ENCODE results near the gene RXRG. TPM values are rescaled to one million over a fixed set of nuclear protein-coding genes. Genes with fewer than 3 reads are reported as not detected.

Gene RXRG
- total RNA-seq, 1 donor from 2014 or later = 1.0 TPM

DNA sequence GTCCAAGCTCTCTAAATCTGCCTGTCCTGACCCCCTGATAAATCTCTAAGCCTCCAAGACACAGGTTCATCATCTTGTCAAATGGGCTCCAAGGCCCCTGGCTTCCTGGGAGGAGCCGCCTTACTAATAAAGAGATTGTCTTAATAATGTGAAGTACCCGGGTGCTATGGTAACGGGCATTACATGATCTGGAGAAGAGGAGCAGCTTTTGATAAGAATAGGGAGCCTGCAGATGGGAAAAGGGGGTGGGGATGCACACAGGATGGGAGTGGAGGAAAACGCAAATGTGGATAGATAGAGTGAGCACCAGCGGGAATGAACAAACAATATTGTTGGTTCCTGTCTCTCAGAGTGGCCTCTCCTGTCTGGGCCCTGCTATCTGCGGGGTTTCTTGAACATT lies 11.9 kb upstream of the RXRG start:
- Mint-ChIP-seq H3K27me3 (ENCODE audit: low read depth) (peaks cover under 1% of the 10 kb centered on the region), H3K27ac (peak overlapping the region; percentile 68), H3K4me3 (no peak overlapping the region), H3K36me3 (no peaks in the 10 kb centered on the region), H3K9me3 (peaks cover 9% of the 10 kb centered on the region), H3K4me1 (peaks cover 23% of the 10 kb centered on the region)
- DNase-seq (ENCODE audit: low spot score in 2 of 2, unreplicated experiment in 2 of 2) = no peak
- no peak for TF ChIP-seq CTCF (IDR thresholded peaks at IDR 0.05; ENCODE audit: unreplicated experiment)

DNA sequence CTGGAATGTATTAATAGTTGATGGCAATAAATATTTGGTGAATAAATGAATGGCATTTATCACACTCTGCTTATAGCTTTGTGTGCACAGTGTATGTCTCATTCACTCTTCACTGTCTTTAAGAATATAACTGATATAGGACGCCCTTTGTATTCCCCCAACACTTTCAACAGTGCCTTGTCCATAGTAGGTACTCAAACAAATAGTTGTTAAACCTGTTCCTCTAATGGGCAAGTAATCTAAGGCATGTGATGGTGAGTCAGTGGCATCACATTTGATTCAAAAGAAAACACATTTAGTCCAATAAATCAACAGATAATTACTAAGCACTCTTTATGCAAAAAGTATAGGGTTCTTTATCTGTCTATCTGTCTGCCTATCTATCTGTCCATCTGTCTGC lies 11.2 kb upstream of the RXRG start:
- Mint-ChIP-seq H3K4me1 (peaks cover 23% of the 10 kb centered on the region), H3K36me3 (no peaks in the 10 kb centered on the region)

DNA sequence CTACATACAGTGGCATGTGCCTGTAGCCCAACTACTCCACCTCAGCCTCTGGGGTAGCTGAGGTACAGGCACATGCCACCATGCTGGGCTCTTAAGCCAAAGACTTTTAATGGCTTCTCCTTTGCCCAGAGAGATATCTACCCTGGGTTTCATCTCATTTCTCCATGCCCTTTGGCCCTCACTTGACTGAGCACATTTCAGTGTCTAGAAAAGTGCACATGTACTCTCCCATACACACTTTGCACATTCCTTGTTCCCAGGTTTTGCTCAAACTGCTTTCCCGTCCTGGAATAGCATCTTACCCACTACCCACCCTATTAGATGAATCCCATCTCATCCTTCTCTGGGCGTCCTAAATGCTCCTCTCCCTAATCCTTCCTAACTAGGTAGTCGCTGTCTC lies 10.2 kb upstream of the RXRG start:
- no peak overlapping the region for H3K4me3 Mint-ChIP-seq
- no peaks in the 10 kb centered on the region for H3K36me3 Mint-ChIP-seq
- DNase-seq (ENCODE audit: low spot score in 2 of 2, unreplicated experiment in 2 of 2) = no peak
- no peak for TF ChIP-seq CTCF (IDR thresholded peaks at IDR 0.05; ENCODE audit: unreplicated experiment)
- H3K9me3 Mint-ChIP-seq = peaks cover 8% of the 10 kb centered on the region
- no peak overlapping the region for H3K27ac Mint-ChIP-seq
- H3K27me3 Mint-ChIP-seq (ENCODE audit: low read depth) = peaks cover 1% of the 10 kb centered on the region
- H3K4me1 Mint-ChIP-seq = peaks cover 23% of the 10 kb centered on the region

More for the DNA sequence above, 11.2 kb upstream of the RXRG start:
- peaks cover 9% of the 10 kb centered on the region for H3K9me3 Mint-ChIP-seq
- TF ChIP-seq CTCF (IDR thresholded peaks at IDR 0.05; ENCODE audit: unreplicated experiment) = no peak
- no peak for DNase-seq (ENCODE audit: low spot score in 2 of 2, unreplicated experiment in 2 of 2)
- peak overlapping the region; percentile 68 for H3K27ac Mint-ChIP-seq
- no peak overlapping the region for H3K4me3 Mint-ChIP-seq
- H3K27me3 Mint-ChIP-seq (ENCODE audit: low read depth) = peaks cover 1% of the 10 kb centered on the region

DNA sequence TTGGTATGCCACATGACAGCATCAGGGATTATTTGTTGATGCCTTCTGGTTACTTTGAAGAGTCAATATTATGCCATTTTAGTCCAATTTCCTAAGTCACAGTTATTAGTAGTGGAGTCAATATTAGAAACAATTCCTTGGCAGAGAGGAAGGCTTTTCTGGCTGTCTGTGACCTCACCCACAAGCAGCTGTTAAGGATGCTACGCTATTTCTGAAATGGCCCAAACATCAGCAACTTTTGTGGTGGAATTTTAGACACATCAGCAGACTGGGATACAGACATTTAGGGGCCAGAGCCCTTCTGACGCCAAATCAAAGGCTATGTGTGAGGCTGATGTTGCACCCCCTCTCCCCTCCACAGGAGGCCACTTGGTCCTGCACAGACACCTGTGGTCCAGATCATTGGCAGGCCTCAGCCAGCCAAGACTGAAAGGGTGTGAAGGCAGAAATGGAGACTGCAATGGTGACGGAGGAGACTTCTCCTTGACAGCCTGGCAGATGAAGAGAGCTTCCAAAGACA lies 9.2 kb upstream of the RXRG start:
- H3K27ac Mint-ChIP-seq = no peak overlapping the region
- peaks cover 23% of the 10 kb centered on the region for H3K4me1 Mint-ChIP-seq
- no peak for TF ChIP-seq CTCF (IDR thresholded peaks at IDR 0.05; ENCODE audit: unreplicated experiment)
- H3K27me3 Mint-ChIP-seq (ENCODE audit: low read depth) = peaks cover 3% of the 10 kb centered on the region
- no peak overlapping the region for H3K4me3 Mint-ChIP-seq
- DNase-seq (ENCODE audit: low spot score in 2 of 2, unreplicated experiment in 2 of 2) = no peak
- H3K36me3 Mint-ChIP-seq = no peaks in the 10 kb centered on the region
- peaks cover 4% of the 10 kb centered on the region for H3K9me3 Mint-ChIP-seq

DNA sequence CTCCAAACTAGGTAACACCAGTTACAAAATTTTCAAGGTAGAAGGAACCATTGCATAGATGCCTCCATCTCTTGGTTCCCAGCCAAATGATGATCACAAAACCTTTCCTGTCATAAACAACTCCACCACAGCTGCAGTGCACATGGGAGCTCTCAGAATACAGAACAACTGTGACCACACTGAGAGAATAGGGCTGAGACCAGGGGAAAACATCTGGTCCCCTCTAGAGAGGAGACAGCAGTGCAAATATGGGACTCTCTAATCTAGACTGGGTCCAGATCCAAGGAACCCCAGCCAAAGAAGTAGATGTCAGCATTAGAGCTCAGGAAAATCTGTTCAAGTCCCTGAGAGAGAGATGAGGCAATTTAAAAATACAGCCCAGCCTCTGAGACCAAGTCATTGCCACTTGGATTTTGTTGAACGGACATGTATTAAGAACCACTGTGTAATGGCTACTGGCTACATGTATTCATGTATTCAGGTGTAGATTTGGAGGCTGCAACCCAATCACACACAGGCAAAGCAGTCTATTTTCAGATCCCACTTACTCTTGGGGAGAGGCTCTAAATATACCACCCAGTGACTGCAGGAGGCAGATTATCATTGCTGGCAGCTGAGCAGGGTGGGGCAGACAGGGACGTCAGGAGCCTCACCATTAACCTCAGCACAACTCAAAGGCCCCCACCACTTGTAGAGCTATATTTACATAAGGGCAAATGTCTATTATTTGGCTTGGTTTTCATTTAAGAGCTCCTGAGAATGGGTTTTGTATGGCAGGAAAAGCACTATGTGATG lies 7.6 kb upstream of the RXRG start:
- Mint-ChIP-seq H3K27me3 (ENCODE audit: low read depth) (peaks cover 17% of the 10 kb centered on the region), H3K9me3 (no peaks in the 10 kb centered on the region)

More for the DNA sequence above, 7.6 kb upstream of the RXRG start:
- TF ChIP-seq CTCF (IDR thresholded peaks at IDR 0.05; ENCODE audit: unreplicated experiment) = no peak
- Mint-ChIP-seq H3K4me1 (peaks cover 20% of the 10 kb centered on the region), H3K36me3 (no peaks in the 10 kb centered on the region), H3K4me3 (no peak overlapping the region), H3K27ac (no peak overlapping the region)
- no peak for DNase-seq (ENCODE audit: low spot score in 2 of 2, unreplicated experiment in 2 of 2)

Measured in mesothelial cell of epicardium (in vitro differentiated cells).